AG04450 (cell line): ENCODE data around the gene FGD4. TPM values are rescaled to one million over a fixed set of nuclear protein-coding genes. Genes with fewer than 3 reads are reported as not detected.

ENCODE experiments used
- CTCF ChIA-PET: fragments of 300-600, 350-600 bp; formaldehyde crosslinking; extraction: SDS; loops from one replicate; lab custom pipeline; 2022; ENCODE audit warnings: antibody characterized with exemption, inconsistent platforms; lab: Charles Lee
- POLR2A ChIA-PET: fragments of 350-600 bp; formaldehyde crosslinking; extraction: SDS; loops from one replicate; lab custom pipeline; 2021; ENCODE audit warnings: antibody characterized with exemption, inconsistent platforms; lab: Yijun Ruan, JAX
- DNase-seq: peaks from one replicate; pipeline ENCODE4 v3.0.0-alpha.2; 2011; ENCODE audit warnings: low read depth, low spot score
- H3K27ac ChIP-seq: one replicate; pipeline ENCODE4 v1.5.1; 2012; ENCODE audit warnings: low read depth, low read length, control low read depth
- H3K27me3 ChIP-seq: one replicate; pipeline ENCODE4 v1.6.0; 2012; ENCODE audit warnings: low read length; ENCODE audit not compliant: control insufficient read depth, insufficient read depth
- H3K4me3 ChIP-seq: 2 replicates; pipeline ENCODE4 v1.5.1; 2011; ENCODE audit warnings: mild to moderate bottlenecking, low read depth, low read length, control low read depth
- H3K9me3 ChIP-seq: 2 replicates; pipeline ENCODE4 v1.5.1; 2012; ENCODE audit warnings: low read length; ENCODE audit not compliant: control insufficient read depth, insufficient read depth
- polyA plus RNA-seq: library from polyadenylated mRNA; depleted of rRNA; stranded (reverse); fragments of >200 nt; gene quantifications from 2 replicates; pipeline ENCODE4 v1.2.3, GENCODE V29; 2011
- TF ChIP-seq, protein P1 (sequence below): IDR thresholded peaks from 2 replicates; pipeline ENCODE4 v1.5.1; 2011; ENCODE audit warnings: low read depth, low read length, control low read depth, inconsistent platforms

The FGD4 gene
- polyA plus RNA-seq, 1 experiment: 5.1 TPM

- ChIA-PET CTCF (interaction anchor here (0.6 to 1.3 kb wide), 2 partner anchors 13 to 74 kb away, joined by 3 to 5 read pairs; no protein-coding TSS in a partner anchor), POLR2A (no interaction called here)
- TF ChIP-seq, protein P1, sequence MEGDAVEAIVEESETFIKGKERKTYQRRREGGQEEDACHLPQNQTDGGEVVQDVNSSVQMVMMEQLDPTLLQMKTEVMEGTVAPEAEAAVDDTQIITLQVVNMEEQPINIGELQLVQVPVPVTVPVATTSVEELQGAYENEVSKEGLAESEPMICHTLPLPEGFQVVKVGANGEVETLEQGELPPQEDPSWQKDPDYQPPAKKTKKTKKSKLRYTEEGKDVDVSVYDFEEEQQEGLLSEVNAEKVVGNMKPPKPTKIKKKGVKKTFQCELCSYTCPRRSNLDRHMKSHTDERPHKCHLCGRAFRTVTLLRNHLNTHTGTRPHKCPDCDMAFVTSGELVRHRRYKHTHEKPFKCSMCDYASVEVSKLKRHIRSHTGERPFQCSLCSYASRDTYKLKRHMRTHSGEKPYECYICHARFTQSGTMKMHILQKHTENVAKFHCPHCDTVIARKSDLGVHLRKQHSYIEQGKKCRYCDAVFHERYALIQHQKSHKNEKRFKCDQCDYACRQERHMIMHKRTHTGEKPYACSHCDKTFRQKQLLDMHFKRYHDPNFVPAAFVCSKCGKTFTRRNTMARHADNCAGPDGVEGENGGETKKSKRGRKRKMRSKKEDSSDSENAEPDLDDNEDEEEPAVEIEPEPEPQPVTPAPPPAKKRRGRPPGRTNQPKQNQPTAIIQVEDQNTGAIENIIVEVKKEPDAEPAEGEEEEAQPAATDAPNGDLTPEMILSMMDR: no peak
- H3K4me3 ChIP-seq: no peak overlapping the region
- H3K27ac ChIP-seq: no peak overlapping the region
- no peaks in the 10 kb centered on the region for H3K9me3 ChIP-seq
- no peaks in the 10 kb centered on the region for H3K27me3 ChIP-seq
- DNase-seq: no peak
Observed at GRCh38 chr12:32467959-32468863, 68.9 kb downstream of the FGD4 start.

- POLR2A ChIA-PET: no interaction called here
- H3K27ac ChIP-seq: no peak overlapping the region
- H3K4me3 ChIP-seq: no peak overlapping the region
- no peaks in the 10 kb centered on the region for H3K9me3 ChIP-seq
- TF ChIP-seq, protein P1: no peak
- no peak for DNase-seq
- peaks cover 7% of the 10 kb centered on the region for H3K27me3 ChIP-seq
- CTCF ChIA-PET: no interaction called here
Observed at GRCh38 chr12:32470936-32471470, 71.6 kb downstream of the FGD4 start.

DNA sequence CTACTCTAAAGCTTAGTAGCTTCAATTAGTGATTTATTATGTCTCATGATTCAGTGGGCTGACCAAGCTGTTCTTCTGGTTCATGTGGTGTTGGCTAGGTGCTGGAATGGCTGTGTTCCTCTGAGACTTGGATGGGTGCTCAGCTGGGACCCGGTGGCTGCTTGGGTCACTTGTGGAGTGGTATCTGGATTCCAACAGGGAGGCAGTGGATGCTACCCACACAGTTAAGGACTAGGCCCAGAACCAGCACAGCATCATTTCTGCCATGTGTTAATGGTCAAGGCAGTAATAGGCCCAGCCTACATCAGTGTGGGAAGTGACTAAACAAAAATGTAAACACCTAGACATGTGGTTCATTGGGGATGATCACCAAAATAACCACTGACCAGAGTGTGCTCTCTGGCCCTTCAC is 72.2 kb downstream of the FGD4 start:
- Histone ChIP-seq H3K4me3 (no peak overlapping the region), H3K27me3 (peaks cover 7% of the 10 kb centered on the region), H3K9me3 (no peaks in the 10 kb centered on the region), H3K27ac (no peak overlapping the region)
- ChIA-PET CTCF (no interaction called here), POLR2A (no interaction called here)
- TF ChIP-seq, protein P1: no peak
- no peak for DNase-seq

DNA sequence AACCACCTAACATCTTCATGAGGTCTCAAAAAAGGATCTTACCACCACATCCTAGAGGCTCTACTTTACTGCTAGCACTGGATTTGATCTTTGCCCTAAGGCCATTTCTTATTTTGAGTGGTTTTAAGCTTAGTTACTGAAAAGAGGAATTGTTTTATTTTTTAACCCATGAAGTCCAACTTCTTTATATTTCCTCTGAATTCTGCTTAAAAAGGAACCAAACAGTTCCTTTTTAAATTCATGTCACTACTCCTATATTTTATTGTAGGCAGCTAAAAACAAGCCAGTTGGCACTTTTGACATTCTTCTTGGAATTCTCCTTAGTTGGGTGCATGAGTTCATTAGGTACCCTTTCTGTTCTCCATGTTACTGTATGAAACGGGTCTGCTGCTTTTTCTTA is 76.4 kb downstream of the FGD4 start:
- POLR2A ChIA-PET: no interaction called here

More for the DNA sequence above, 76.4 kb downstream of the FGD4 start:
- Histone ChIP-seq H3K4me3 (no peak overlapping the region), H3K9me3 (no peaks in the 10 kb centered on the region), H3K27me3 (peaks cover 7% of the 10 kb centered on the region), H3K27ac (no peak overlapping the region)
- no peak for DNase-seq
- TF ChIP-seq, protein P1: no peak
- CTCF ChIA-PET: interaction anchor here (1.4 kb wide), 1 partner anchor 19 kb away, joined by 5 read pairs; no protein-coding TSS in a partner anchor
